OCI-LY1 (cell line): ENCODE results near the gene LRCH1.

ENCODE experiments used
- CTCF ChIP-seq: fragments of 200-600 bp; sonication (generic), shearing (Covaris generic); IDR thresholded peaks from 2 replicates; pipeline ENCODE4 v1.5.1; 2017; ENCODE audit warnings: mild to moderate bottlenecking, antibody characterized with exemption, low read length, moderate library complexity, mixed read lengths
- EZH2 ChIP-seq: fragments of 200-600 bp; sonication (generic), shearing (Covaris generic); IDR thresholded peaks from 2 replicates; pipeline ENCODE4 v1.8.0; 2017; ENCODE audit warnings: borderline replicate concordance, mixed run types, mild to moderate bottlenecking, antibody characterized with exemption, low read length, moderate library complexity, mixed read lengths

GRCh38 chr13:46656786-46657185 lies 103.8 kb downstream of the LRCH1 start:
- no peak for TF ChIP-seq CTCF
- no peak for TF ChIP-seq EZH2
